GM10847 (cell line): Measurements from ENCODE around the gene KAT6B.

Source experiments
- POLR2A ChIP-seq: IDR thresholded peaks from 2 replicates; pipeline ENCODE4 v1.6.1; 2011; ENCODE audit not compliant: insufficient read length; ENCODE audit errors: extremely low read depth

KAT6B gene

DNA sequence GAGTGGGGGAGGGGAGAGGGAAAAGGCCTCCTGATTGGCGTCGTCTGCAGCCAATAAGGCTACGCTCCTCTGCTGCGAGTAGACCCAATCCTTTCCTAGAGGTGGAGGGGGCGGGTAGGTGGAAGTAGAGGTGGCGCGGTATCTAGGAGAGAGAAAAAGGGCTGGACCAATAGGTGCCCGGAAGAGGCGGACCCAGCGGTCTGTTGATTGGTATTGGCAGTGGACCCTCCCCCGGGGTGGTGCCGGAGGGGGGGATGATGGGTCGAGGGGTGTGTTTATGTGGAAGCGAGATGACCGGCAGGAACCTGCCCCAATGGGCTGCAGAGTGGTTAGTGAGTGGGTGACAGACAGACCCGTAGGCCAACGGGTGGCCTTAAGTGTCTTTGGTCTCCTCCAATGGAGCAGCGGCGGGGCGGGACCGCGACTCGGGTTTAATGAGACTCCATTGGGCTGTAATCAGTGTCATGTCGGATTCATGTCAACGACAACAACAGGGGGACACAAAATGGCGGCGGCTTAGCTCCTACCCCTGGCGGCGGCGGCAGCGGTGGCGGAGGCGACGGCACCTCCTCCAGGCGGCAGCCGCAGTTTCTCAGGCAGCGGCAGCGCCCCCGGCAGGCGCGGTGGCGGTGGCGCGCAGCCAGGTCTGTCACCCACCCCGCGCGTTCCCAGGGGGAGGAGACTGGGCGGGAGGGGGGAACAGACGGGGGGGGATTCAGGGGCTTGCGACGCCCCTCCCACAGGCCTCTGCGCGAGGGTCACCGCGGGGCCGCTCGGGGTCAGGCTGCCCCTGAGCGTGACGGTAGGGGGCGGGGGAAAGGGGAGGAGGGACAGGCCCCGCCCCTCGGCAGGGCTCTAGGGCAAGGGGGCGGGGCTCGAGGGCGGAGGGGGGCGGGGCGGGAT, at the start of gene KAT6B:
KAT6B (plus strand) TSS at position 459 of the 903 bp plus-strand sequence. CDS start 16,258 bp downstream, outside the sequence.
- peak; percentile 65 for TF ChIP-seq POLR2A

DNA sequence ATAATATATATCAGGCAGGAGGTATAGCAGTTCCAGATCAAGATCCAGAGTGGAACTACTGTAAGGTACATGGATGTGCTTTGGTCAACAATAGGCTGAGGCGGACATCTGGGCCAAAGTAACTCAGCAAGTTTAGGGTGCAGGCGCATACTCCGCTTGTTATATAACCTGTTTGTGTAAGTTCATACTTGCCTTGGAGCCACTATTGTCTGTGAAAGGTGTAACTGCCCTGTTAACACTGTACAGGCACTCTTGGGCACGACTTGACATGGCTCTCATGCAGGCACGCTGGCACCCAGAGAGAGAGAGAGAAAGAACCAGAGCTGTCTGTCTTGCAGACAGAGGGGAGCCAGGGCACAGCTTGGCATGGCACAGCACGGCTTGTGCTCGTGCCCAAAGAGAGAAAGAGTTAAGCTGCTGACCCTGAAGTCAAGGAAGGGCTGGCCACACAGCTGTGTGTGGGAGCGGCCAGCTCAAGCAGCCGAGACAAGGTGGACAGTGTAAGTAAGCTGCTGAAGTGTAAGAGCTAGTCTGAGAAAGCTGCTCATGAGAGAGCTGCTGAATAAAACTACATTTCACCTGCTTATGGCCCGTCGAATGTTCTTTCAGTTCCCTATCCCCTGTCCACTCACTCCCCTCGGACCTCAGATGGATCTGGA, 47.8 kb upstream of the KAT6B start:
- no peak for TF ChIP-seq POLR2A

DNA sequence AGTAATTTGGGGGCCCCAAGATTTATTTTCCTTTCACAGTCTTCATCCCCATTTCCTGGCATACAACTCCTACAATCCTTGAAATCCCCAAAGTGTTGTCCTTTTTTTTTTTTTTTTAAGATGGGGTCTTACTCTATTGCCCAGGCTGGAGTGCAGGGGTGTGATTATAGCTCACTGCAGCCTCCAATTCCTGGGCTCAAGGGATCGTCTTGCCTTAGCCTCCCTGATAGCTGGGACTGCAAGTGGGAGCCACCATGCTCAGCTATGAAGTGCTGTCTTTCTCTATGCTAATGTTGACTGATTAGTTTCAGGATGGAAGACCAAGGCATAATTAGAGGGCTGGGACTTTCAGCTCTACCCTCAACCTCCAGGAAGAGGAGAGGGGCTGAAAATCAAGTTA, 41.9 kb upstream of the KAT6B start:
- TF ChIP-seq POLR2A, result no peak

DNA sequence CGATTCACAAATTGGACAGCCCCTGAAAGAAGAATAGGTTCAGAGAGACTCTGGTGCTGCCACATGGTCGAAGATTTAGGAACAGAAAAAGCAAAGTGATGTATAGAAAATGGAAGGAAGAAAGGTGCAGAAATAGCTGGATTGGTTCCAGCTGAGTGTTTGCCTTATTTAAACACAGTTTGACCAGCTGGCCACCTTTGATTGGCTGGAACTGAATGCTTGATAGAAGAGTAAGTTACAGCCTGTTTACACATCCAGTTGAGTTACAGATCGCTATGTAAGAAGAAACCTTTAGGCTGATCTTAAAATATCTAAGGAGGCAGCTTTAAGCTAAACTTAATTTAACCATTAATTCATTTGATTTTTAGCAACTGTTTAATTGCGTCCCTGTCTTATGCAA, 40.3 kb upstream of the KAT6B start:
- no peak for TF ChIP-seq POLR2A

DNA sequence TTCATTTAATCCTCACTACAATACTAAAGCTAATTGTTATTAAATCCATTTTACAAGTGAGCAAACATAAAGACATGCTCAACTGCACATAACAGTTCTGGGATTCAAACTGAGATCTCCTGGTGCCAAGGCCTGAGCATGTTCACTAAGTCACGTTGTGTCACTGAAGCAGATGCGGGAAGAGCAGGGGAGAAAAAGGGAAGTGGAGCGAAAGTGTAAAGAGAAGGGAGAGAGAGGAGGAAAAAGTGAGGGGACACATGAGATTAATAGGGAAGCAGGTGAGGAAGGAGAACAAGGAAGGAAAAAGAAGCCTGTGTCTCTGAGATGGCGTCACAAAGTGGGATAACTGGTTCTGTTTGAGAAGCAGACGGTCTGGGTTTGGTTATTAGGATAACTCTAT, 38.9 kb upstream of the KAT6B start:
- no peak for TF ChIP-seq POLR2A

DNA sequence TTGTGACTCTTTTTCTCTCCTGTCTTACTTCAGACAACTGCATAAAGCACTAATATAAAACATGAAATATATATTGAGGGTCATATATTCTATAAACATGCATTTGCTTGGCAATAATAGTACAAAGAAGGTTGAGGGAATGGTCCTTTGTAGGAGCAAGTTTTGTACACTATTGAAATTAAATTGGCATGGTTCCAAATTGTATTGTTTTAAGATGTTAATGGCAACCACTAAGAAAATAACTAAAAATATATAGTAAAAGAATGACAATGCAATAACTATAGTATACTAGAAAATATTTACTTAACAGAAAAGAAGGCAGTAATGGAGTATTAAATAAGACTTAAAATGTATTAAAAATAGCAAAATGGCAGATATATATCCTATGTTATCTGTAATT, 33.7 kb upstream of the KAT6B start:
- no peak for TF ChIP-seq POLR2A

DNA sequence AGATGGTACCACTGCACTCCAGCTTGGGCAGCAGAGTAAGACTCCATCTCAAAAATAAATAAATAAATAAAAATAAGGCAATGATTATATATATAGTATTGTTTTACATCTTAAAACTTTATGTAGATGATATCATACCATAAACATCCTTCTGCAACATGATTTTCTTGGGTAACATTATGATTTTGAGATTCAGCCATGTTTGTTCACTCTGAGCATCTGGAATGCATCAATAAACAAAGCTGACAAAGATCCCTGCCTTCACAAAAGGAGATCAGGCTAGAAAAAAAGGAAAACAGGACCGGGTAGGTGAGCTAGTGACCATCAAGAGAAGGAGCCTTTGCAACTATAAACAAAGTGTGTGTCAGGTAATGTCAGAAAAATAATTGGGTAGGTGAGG, 31.9 kb upstream of the KAT6B start:
- TF ChIP-seq POLR2A, result no peak

DNA sequence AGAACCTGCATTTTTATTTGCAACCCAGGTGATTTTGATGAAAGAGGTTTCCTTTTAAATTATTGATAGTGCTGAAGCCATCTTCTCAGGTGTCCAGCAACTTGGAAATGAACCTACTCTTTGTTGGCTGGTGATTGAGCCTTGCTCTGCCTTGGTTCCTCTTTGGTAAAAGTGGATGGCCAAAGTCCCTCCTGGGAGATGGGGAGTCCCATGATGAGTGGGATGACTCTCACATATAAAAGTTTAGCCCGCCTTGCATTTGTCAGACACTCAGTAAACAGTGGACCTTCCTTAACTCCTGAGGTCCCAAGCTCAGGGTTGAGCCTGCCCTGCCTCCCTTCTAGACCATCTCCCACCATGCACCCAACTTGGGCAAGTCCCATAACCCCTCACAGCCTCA, 28.9 kb upstream of the KAT6B start:
- TF ChIP-seq POLR2A, result no peak

DNA sequence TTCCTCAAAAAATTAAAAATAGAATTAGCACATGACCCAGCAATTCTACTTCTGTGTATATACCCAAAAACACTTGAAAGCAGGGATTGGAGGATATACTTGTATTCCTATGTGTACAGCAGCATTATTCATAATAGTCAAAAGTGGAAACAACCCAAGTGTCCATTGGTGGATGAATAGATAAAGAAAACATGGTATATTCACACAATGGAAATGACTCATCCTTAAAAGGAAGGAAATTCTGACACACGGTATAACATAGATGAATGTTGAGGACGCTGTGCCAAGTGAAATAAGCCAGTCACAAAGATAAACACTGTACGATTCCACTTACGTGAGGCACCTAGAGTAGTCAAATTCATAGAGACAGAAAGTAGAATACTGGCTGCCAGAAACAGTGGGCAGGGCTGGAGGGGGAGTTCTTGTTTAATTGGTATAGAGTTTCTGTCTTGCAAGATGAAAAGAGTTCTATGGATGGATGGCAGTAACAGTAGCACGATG, 26.6 kb upstream of the KAT6B start:
- TF ChIP-seq POLR2A, result no peak

DNA sequence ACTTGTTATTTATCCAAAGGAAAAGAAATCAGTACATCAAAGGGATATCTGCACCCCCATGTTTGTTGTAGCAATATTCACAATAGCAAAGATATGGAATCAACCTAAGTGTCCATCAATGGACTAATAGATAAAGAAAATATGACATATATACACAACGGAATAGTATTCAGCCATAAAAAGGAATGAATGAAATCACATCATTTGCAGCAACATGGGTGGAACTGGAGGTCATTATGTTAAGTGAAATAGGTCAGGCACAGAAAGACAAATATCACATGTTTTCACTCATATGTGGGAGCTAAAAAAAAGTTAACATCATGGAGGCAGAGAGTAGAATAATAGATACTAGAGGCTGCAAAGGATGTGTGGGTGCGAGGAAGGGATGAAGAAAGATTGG, 25.0 kb upstream of the KAT6B start:
- no peak for TF ChIP-seq POLR2A

DNA sequence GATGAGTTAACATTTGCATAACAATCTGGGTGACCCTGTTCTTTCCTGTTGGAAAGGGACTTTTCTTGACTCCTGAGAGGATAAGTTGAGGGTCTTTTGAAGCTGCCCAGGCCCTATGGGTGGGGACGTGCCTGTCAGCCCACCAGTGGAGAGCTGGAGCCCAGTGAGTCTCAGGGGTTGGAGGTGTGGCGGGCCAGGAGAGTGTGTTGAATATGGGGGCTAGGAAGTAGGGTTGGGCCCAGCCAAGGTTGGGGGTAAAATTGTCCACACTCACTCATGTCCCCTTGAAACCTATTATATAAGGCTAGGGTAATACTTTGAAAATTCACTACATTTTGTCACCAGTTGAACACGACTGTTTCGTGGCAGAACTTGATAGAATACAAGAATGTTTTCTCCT, 17.9 kb upstream of the KAT6B start:
- TF ChIP-seq POLR2A, result no peak

DNA sequence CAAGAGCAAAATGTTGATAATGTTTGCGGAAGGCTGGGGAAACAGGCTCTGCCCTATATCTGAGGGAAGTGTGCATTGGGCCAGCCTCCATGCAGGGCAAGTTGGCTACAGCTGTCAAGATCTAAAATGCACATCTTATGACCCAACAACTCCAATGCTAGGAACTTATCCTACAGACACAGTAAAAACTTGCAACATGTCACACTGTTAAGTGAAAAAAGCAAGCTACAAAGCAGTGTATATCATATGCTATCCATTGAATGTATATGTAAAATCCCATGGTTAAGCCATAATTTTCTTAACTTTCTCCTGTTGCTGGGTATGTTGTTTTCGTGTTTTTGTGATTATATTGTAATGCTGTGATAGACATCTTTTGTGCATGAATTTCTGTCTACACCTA, 16.3 kb upstream of the KAT6B start:
- no peak for TF ChIP-seq POLR2A

DNA sequence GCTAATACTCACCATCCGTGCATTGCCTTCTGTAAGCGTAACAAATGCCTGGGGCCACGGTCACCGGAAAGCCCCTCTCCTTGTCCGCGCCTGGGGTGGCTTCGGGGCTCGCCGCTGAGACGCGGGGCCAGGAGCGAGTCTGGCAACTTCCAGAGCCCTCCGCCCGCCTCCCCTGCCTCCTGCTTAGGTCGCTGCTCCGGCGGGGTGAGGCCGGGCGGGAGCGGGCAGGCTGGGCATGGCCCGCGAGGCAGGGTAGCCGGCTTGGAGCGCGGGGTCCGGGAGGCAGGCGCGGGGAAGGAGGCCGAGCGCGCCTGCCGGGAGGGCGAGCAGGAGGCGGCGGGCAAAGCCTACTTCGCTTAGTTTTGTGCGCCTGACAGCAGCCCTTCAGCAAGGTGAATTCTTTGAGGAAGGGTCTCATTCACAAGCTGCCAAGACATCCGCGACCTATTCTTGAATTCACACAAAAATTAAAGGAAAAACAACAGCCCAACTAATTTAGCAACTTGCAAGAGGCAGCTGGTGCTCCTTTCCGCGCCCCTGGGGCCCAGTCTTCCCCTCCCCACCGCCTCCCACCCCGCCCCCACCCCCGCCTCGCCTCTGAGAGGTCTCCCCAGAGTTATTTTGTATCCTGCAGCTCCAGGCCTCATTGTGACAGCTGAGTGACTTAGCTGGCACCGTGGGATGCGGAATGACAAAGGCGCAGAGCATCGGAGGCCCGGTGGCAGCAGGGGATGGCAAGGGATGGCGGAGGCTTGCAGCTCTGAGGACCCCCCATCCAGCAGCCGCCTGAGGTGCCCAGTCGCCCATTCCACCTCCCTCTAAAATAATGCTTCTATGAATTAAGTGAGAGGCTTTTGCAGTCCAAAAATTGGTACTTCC, 12.8 kb upstream of the KAT6B start:
- no peak for TF ChIP-seq POLR2A

DNA sequence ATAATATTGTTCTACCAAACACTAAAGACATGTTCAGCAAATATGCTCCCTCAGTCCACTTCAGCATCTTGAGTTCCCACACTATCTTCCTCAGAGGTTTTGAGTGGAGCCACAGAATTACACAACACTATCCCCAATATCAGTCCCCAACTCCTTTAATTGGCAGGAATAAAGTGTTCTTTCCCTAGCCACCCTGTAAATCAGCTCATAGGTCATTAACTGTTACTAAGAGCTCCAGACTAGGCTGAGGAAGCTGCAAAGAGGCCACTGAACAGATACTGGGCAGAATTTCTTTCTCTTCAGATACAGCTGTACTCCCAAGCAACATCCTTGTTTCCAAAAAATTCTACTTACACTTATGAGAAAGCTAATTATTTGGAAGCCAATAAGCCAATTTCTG, 11.6 kb upstream of the KAT6B start:
- no peak for TF ChIP-seq POLR2A

DNA sequence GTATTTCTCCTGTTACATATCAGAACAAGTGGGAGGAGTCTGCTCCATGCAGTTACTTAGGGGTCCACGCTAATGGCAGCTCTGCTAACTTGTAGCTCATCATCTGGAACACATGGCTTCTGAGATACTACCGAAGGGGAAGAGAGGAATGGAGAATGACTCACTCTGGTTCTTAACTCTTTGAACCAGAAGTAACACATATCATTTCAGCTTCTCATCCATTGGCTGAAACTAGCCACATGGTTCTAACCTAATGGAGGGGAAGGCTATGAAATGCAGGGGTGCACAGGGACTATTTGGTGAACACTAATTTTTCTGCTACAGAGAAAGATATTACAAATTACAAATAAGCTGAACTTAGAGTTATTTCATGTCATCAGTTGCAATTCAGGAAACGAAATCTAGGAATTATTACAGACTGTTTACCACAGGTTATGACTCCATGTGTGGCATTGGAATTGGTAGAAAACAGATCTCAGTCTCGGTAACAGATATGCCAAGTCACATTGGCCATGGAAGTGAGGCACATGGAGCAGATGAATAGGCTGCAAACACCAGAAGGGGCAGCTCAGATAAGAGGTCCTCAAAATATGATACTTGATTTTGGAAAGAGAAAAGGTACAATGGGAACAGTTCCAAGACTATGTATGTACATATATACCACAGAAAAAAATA, 9.4 kb upstream of the KAT6B start:
- TF ChIP-seq POLR2A, result no peak
